Cardiac septum (tissue), 1 donor: ENCODE data around the gene DMRT1. TPM values are rescaled to one million over a fixed set of nuclear protein-coding genes. Genes with fewer than 3 reads are reported as not detected.

ENCODE experiments used
- DNase-seq: peaks from one replicate; pipeline ENCODE4 v3.0.0-alpha.2; 2020; ENCODE audit warnings: low spot score
- intact Hi-C: fragments of 100-400 bp; cut with DNase I; formaldehyde crosslinking; loops from one replicate; pipeline ENCODE4 v1.14.0; 2022
- total RNA-seq: library from RNA; stranded (reverse); fragmentation: NEBNext Ultra II Directional; extraction: Animal tissue kit (Norgen Biotek cat#: 25700); gene quantifications from one replicate; pipeline ENCODE4 v1.2.1, GENCODE V29; 2021
- donor health status: DM: no; HTN: no; CAD: no.

Gene DMRT1
- total RNA-seq, 1 donor from 2014 or later = not detected

- intact Hi-C loops = no loop called here
- no peak for DNase-seq
Measured at GRCh38 chr9:967436-967835, 125.9 kb downstream of the DMRT1 start.

GRCh38 chr9:967903-968641 is 126.6 kb downstream of the DMRT1 start:
- DNase-seq = no peak
- intact Hi-C loops = no loop called here

- intact Hi-C loops = no loop called here
- no peak for DNase-seq
Measured at GRCh38 chr9:969310-970150, 128.0 kb downstream of the DMRT1 start.

- DNase-seq = no peak
- intact Hi-C loops = no loop called here
Measured at GRCh38 chr9:970151-970996, 128.9 kb downstream of the DMRT1 start.

GRCh38 chr9:971901-972500 is 130.5 kb downstream of the DMRT1 start:
- no peak for DNase-seq
- intact Hi-C loops = no loop called here

- intact Hi-C loops = no loop called here
- DNase-seq = no peak
Measured at GRCh38 chr9:972501-973294, 131.2 kb downstream of the DMRT1 start.

GRCh38 chr9:973295-973834 is 131.9 kb downstream of the DMRT1 start:
- intact Hi-C loops = no loop called here

GRCh38 chr9:974031-974995 is 132.8 kb downstream of the DMRT1 start:
- DNase-seq = no peak
- intact Hi-C loops = no loop called here

More at GRCh38 chr9:973295-973834, 131.9 kb downstream of the DMRT1 start:
- DNase-seq = no peak

GRCh38 chr9:974996-975739 is 133.7 kb downstream of the DMRT1 start:
- no peak for DNase-seq
- intact Hi-C loops = no loop called here

- DNase-seq = no peak
- intact Hi-C loops = no loop called here
Measured at GRCh38 chr9:975740-976257, 134.3 kb downstream of the DMRT1 start.

GRCh38 chr9:976258-976942 is 134.9 kb downstream of the DMRT1 start, which contains the start of gene DMRT3:
Gene DMRT3, plus strand, starts transcription at chr9:976655. Its CDS starts 347 bp downstream, at chr9:977002.
- DNase-seq = no peak
- intact Hi-C loops = no loop called here

- no peak for DNase-seq
Measured at GRCh38 chr9:976943-977837, 135.7 kb downstream of the DMRT1 start.

GRCh38 chr9:977838-978830 is 136.6 kb downstream of the DMRT1 start:
- DNase-seq = no peak
- intact Hi-C loops = no loop called here

More at GRCh38 chr9:976943-977837, 135.7 kb downstream of the DMRT1 start:
- intact Hi-C loops = no loop called here

GRCh38 chr9:979983-980382 is 138.5 kb downstream of the DMRT1 start:
- intact Hi-C loops = no loop called here
- no peak for DNase-seq
